PC-3 (cell line): Measurements from ENCODE around the gene SLC30A3.

Experiments
- CTCF ChIP-seq: fragments of 300-600 bp; sonication (generic); conservative IDR thresholded peaks from 2 replicates; pipeline ENCODE4 v1.5.1; 2017; ENCODE audit warnings: antibody characterized with exemption, low read depth, mild to moderate bottlenecking, low read length
- EZH2 ChIP-seq: fragments of 300-600 bp; sonication (generic); IDR thresholded peaks from one replicate; pipeline ENCODE4 v1.6.1; 2017; ENCODE audit warnings: antibody characterized with exemption, mild to moderate bottlenecking, low read length; ENCODE audit not compliant: unreplicated experiment
- EZH2phosphoT487 ChIP-seq: fragments of 300-600 bp; sonication (generic); IDR thresholded peaks from 2 replicates; pipeline ENCODE4 v1.6.1; 2018; ENCODE audit warnings: mild to moderate bottlenecking, antibody characterized with exemption, low read length, borderline replicate concordance

- TF ChIP-seq CTCF, result no peak
- no peak for TF ChIP-seq EZH2phosphoT487
- TF ChIP-seq EZH2, result no peak
Observed at GRCh38 chr2:27242614-27242951, 20.3 kb downstream of the SLC30A3 start.
